Myocyte (in vitro differentiated cells): ENCODE data around the gene CCNH. TPM values are rescaled to one million over a fixed set of nuclear protein-coding genes. Genes with fewer than 3 reads are reported as not detected.

Experiments used
- DNase-seq: peaks from one replicate; pipeline ENCODE4 v3.0.0-alpha.2; 2012; ENCODE audit warnings: low read depth
- polyA plus RNA-seq: library from polyadenylated mRNA; unstranded; fragments of >200 nt; gene quantifications from one replicate; pipeline ENCODE4 v1.2.1, GENCODE V29; 2012; ENCODE audit warnings: missing spikeins
- total RNA-seq: library from RNA; depleted of rRNA; stranded (reverse); fragments of >200 nt; gene quantifications from 2 replicates; pipeline ENCODE4 v1.2.3, GENCODE V29; 2014

The CCNH gene
- total RNA-seq, result 46.2 and 56.7 TPM in 2 replicates
- 25.0 TPM for polyA plus RNA-seq

GRCh38 chr5:87412630-87413342, at the start of gene CCNH:
TSS of gene CCNH (minus strand) at chr5:87412930. CDS start at chr5:87412794, 136 bp downstream.
- peak; percentile 99 for DNase-seq

GRCh38 chr5:87457706-87458105, 45.0 kb upstream of the CCNH start:
- no peak for DNase-seq

DNA sequence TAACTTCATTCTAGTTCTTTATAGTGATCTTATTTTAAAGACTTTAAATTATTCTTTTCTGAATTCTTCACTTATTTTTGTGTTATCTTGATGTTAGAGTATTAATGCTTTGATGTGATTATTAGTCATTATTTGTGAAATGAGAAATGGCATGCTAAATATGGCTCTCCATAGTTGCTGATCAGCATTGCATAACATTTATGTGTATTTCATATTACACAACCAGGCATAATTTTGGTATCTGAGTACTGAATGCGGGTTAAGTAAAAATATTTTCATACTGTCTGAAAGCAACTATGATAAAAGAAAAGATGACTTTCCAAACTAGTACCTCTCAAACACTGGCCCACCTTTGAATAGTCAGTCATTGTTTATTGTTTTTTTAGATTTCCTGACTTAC, 41.1 kb upstream of the CCNH start:
- DNase-seq, result no peak

GRCh38 chr5:87452837-87453236, 40.1 kb upstream of the CCNH start:
- DNase-seq, result no peak

DNA sequence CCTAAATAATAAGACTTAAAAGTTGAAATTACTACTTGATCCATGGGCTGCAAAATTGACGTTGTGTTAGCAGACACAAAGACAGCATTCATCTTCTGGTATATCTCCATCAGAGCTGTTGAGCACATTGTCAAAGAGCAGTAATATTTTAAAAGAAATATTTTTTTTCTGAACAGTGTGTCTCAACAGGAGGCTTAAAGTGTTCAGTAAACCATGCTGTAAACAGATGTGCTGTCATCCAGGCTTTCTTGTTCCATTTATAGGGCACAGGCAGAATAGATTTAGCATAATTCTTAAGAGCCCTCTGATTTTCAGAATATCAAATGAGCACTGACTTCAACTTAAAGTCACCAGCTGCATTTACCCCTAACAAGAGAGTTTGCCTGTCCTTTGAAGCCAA, 29.7 kb upstream of the CCNH start:
- DNase-seq, result no peak

DNA sequence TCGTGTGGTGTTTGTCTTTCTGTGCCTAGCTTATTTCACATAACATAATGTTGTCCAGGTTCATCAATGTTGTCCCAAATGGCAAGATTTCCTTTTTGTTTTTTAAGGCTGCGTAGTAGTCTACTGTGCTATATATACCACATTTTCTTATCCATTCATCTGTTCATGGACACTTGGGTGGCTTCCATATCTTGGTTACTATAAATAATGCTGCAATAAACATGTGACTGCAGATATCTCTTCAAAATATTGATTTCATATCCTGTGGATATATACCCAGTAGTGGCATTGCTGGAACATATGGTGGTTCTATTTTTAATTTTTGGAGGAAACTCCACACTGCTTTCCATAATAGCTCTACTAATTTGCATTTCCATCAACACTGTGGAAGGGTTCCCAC, 25.5 kb upstream of the CCNH start:
- DNase-seq, result no peak

DNA sequence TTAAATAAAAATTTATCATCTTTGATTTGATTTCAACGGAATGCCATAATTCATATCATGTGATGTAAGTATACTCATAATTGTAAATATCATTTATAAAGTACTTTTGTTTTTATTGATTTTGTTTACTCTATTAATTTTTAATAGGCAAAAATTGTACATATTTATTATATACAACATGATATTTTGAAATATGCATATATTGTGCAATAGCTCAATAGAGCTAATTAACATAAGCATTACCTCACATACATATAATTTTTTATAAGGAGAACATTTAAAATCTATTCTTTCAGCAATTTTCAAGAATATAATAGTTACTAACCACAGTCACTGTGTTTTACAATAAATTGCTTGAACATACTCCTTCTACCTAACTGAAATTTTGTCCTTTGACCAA, 25.0 kb upstream of the CCNH start:
- DNase-seq, result no peak

- DNase-seq, result no peak
These were observed 22.5 kb upstream of the CCNH start for GRCh38 chr5:87435144-87435694.

GRCh38 chr5:87434461-87434860, 21.7 kb upstream of the CCNH start:
- no peak for DNase-seq

DNA sequence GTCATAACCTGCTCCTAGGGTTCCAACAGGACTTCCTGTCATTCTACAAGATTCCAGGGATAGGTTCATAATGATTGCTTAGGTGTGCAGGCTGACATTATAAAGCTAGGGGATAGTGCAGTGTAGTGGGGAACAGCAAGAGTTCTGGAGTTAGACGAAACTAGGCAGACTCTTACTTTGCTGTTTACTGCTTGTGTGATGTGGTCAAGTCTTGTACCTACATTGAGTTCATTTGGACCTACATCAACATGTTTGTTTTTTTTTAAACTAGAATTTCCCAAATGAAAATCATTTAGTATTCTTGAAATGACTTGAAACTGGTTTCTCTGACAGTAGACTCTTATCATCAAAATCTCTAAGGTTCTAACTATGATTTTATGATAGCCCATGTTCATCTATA, 21.2 kb upstream of the CCNH start:
- no peak for DNase-seq

- DNase-seq, result no peak
These were observed 19.7 kb upstream of the CCNH start for GRCh38 chr5:87432460-87432859.

- no peak for DNase-seq
These were observed 18.2 kb upstream of the CCNH start for GRCh38 chr5:87430863-87431457.

DNA sequence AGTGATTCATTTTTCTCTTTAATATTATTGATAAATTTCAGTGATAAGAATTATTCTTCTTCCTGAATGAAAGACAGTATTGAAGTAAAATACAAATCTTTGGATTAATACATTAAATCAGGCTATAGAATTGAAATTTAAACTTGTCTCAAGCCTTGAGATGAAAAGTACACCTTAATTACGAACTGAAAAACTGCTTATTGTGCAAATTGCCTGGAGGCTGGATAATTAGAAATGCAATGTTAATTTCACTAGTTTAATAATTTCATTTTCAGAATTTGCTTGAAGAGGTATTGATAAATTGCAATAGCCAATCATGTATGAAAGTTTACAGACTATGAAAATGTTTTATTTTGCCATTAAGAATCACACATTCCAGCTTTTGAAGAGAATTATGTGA, 11.0 kb upstream of the CCNH start:
- DNase-seq, result no peak

DNA sequence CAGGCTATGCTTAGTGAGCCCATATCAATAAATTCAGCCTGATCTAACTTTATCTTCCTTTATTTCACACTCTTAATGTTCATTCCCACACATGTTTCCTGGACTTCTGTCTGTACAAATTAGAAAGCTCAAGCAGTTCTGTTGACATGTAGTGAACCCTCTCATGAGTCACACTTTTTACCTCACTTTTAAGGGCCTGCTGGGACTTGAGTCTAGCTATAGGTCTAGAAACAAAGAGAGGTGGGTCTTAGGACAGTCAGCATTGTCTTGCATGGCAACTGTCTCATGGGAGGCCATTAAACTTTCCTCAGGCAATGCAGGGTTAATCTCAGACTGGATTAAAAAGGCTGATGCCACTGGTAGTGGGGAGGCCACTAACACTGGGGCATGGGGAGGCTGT, 8.6 kb upstream of the CCNH start:
- no peak for DNase-seq

DNA sequence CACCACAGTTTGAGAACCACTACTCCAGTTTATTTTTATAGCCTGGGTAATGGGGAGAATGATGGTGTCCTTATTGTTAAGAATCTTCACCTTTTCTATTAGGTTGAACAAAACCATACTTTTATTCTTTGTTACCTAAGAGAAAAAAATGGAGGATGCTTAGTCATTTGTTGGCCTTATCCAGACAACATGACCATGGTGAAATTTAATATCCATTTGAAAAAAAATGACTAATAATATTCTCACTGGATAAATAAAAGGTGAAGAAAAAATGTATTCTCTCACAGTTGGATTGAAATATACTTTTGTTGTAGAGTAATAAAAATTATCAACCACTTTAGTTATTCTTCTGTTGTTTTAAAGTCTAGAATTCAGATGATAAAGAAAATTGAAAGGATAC, 5.8 kb upstream of the CCNH start:
- DNase-seq, result no peak

DNA sequence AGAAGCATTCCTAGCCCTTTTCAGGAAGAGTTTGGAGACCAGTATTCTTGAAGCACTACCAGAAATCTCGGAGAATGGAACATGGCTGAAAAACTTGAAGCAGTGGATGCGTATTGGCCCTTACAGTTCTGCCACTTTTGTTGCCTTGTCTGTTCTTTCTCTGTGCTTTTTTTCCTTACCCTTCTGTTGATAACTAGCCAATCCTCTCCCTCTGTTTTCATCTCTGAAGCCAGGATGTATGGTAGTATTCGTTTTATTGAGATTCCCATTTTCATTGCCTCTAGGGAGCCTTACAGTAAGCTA, 564 bp upstream of the CCNH start:
- no peak for DNase-seq

- peak; percentile 64 for DNase-seq
These were observed 629 bp downstream of the CCNH start for GRCh38 chr5:87411973-87412629.

- no peak for DNase-seq
These were observed 1.2 kb downstream of the CCNH start for GRCh38 chr5:87411586-87411972.

DNA sequence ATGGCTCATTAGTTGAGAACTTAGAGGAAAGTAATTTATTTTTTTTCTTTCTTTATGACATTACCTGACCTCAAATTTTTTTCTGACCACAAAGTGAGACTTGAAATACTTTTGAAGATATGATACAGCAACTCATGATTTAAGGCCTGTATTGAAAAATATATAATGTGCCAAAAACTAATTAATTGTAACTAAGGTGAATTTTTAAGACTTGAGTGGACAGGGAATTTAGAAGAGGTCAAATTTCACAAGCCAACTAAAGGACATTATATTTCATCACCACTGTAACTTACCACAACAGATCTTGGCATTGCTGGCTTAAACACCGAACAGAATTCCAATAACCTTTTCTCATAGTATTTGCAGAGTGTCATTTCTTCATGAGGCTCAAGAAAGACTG, 1.8 kb downstream of the CCNH start:
- peak; percentile 24 for DNase-seq

GRCh38 chr5:87408204-87408603, 4.5 kb downstream of the CCNH start:
- DNase-seq, result no peak

GRCh38 chr5:87405472-87406155, 7.1 kb downstream of the CCNH start:
- DNase-seq, result no peak

DNA sequence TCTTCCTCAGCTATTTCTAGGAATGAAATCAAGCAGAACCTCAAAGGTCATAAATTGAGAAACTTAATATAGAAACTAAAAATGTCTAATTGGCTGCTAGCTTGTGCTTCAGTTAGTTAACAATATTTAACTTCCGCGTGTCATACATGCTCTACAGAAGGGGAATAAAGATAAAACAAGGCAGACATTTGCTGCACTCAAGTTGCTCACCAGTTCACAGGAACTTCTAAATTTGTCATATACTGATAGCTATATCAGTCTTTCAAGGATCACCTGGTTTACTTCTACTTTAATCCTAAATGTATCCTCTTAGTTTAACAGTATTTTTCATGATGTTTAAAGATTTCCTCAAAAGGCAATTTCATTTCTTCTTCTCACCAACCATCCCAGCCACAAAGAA, 8.4 kb downstream of the CCNH start:
- no peak for DNase-seq
